Epithelial cell of prostate (primary cell): ENCODE results near the gene ANKRD27.
A peak's percentile ranks its signal among the peaks of the same experiment; 100 is the strongest.
"Not testable (repeated sequence)": the region's sequence is repeated elsewhere in the genome, so short reads cannot be mapped to it uniquely, and the experiment has no call there.

Source experiments
- DNase-seq: peaks from one replicate; pipeline ENCODE4 v3.0.0-alpha.2; 2011; ENCODE audit warnings: low read depth, low spot score
- H3K27ac ChIP-seq: fragments of 450-650 bp; 2 replicates; pipeline ENCODE4 v1.5.1; 2017; ENCODE audit warnings: mild to moderate bottlenecking

Gene ANKRD27

DNA sequence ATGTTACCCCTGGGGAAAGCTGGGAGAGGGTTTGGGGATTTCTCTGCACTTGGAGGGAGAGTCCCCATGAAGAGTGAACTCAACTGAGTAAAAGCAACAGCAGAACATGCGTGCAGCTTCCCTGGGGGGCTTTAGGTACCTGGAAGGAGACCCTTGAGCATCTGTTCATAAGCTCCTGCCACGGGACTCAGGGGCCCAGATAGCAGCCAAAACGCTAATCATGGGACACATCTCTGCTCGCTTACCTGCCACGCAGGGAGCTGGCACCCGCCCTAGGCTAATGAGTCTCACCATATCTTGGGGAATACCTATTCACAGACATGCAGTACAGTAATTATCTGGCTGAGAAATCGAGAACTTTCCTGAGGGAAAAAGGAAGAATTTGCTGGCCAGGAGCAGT, 60.1 kb downstream of the ANKRD27 start:
- no peak for DNase-seq
- H3K27ac ChIP-seq = no peak overlapping the region

DNA sequence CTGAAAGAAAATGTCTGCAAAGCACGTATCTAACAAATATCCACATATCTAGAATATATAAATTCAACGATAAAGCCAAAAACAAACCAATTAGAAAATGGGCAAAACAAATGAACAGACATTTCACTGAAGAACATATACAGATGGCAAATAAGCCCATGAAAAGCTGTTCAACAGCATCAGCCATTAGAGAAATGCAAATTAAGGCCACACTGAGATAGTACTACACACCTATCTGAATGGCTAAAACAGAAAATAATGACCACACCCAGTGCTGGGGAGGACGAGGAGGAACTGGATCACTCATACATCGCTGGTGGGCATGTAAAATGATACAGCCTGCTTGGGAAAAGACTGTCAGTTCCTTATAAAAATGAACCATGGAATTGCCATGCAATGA, 62.0 kb downstream of the ANKRD27 start:
- no peak for DNase-seq
- H3K27ac ChIP-seq = no peak overlapping the region

DNA sequence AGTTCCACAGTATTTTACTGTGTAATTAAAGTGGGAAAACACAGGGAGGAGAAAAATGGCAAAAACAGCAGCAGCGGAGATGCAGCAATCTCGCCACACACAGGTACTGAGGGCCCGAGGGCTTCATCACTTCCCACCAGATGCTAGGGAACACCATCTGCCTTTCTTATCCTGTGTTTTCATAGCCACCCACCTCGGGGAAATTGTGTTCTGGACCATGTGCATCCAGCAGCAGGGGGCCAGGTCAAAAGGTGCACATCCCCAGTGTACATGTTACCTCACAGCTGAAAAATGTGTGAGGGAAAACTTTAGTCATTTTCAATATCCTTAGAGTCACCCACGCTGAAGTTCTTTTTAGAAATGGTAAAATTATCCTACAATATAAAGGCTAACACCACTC, 63.8 kb downstream of the ANKRD27 start:
- no peak for DNase-seq
- H3K27ac ChIP-seq = no peak overlapping the region

DNA sequence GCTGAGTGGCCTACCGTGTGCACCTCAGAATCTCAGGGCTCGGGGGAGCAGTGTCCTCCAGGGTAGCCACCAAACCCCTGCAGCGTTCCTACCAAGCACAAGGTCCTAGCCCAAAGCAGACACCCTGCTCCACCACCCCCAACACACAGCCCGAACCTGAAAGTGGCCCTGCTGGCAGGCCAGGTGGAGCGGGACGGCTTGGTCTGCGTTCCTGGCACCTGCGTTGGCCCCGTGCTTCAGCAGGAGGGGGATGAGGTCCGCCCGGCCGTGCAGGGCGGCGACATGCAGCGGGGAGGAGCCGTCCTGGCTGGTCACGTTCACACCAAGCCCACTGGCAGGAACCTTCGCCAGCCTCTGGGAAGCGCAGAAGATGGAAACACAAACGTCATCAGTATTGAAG, 67.5 kb downstream of the ANKRD27 start:
- H3K27ac ChIP-seq = no peak overlapping the region
- no peak for DNase-seq

DNA sequence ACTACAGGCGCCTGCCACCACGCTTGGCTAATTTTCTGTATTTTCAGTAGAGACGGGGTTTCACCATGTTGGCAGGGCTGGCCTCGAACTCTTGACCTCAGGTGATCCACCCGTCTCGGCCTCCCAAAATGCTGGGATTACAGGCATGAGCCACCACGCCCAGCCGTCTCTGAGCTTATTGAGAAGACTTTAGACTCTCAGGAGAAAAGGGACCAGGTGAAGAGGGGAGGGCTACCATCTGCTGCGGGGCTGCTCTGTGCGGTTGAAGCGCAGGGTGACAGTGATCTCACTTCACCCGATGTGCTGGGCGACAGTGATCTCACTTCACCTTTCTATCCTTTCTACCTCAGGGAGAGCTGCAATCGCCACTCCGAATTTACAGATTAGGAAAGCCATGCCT, 68.7 kb downstream of the ANKRD27 start:
- no peak overlapping the region for H3K27ac ChIP-seq
- DNase-seq = no peak

DNA sequence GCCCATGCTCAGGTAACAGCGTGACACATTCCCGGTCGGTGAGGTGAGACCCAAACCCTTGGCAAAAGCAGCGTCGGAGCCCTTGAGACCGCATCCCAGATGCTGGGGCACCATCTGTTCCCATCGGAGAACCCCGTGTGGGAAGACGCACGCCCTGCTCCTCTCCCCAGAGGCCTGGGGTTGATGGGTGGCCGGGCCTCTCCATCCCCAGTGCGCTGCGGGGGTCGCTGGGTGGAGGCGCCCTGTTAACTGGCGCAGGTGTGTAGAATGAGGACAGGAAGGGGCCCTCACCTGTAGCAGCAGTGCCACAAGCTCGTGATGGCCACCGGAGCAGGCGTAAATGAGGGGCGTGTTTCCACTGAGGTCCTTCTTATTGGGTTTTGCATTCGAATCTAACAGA, 69.4 kb downstream of the ANKRD27 start:
- no peak for DNase-seq
- H3K27ac ChIP-seq = no peak overlapping the region

DNA sequence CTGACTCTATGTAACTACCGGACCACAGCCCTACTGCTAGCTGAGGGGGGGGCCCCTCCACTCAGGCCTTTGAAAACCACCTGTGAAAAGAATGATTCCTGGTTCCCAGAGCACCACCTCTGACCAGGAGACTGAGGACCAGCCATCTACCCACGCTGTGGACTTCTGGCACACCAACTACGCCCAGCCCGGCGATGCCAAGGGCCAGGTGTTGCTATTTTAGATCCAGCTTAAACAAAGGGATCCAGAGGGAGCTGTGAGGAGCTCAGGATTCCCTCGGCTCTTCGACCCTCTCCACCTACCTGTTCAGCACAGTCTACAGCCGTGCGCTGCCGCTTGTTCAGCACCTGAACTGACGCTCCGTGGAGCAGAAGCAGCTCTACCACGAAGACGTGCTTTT, 71.0 kb downstream of the ANKRD27 start:
- no peak for DNase-seq
- no peak overlapping the region for H3K27ac ChIP-seq

DNA sequence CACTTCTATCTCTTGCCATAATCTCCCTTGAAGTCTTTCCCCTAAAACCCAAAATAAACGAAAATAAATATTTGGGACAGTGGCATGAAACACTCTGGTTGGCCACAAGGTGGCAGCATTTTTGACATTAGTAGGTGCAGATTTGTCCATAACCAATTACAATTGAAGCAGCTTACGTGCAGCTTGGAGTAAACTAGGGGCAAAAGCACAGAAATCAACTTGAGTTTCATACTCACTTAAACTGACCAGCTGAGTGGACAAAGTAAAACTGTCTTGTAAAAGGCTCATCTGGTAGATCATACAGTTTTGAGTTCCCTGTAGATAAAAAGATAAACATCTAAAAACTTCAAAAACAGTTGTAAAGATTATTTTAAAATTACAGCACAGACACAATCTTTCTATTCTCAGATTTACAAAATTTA, 75.2 kb downstream of the ANKRD27 start:
- no peak overlapping the region for H3K27ac ChIP-seq
- peak; percentile 5 for DNase-seq

DNA sequence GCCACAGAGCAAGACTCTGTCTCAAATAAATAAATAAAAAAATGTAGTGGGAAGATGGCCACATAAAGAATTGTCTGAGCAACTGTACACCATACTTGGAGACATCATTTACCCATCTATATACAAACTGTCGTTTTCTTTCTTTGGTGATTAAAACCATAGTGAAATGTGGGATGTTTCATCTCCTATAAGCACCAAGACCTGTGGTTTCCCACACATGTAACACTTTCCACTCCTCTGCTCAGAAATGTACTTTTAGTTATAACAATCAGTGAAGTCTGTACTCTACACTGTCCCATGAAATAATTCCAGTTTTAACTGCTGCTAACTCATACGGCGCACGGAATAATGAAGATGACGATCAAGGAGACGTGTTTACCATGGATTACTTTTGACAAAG, 75.7 kb downstream of the ANKRD27 start:
- no peak for DNase-seq
- no peak overlapping the region for H3K27ac ChIP-seq

DNA sequence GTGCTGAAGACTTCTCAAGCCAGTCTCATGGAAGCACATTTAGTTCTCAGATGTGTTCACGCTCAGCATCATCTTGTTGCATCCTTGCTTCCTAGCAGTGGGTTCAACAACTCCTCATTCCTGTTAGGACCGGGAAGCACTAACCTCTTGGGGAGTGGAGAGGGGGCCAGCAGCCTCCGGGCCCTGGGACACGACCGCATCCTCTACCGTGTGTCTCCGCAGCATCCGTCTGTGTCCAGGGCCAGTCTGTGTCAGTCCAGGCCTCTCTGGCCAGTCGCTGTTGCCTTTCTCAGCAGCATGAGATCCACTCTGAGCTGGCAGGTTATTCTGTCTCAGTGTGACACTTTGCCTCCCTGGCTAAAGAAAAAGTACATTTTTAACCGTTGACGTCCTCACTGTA, 77.0 kb downstream of the ANKRD27 start:
- no peak for DNase-seq
- H3K27ac ChIP-seq = no peak overlapping the region

DNA sequence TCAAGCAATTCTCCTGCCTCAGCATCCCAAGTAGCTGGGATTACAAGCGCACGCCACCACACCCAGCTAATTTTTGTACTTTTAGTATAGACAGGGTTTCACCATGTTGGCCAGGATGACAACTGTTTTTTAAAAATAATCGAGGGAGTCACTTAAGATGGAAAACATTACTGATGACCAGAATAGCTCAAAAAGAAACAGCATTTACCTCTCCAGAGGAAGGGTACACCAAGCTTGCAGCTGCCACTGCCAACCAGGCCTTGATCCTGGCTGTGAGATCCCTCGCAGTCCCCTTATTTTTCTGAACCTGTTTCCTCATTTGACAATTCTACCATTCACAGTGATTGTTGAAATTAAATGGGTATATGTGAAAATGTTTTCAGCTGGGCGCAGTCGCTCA, 79.5 kb downstream of the ANKRD27 start:
- H3K27ac ChIP-seq = no peak overlapping the region
- DNase-seq = no peak

DNA sequence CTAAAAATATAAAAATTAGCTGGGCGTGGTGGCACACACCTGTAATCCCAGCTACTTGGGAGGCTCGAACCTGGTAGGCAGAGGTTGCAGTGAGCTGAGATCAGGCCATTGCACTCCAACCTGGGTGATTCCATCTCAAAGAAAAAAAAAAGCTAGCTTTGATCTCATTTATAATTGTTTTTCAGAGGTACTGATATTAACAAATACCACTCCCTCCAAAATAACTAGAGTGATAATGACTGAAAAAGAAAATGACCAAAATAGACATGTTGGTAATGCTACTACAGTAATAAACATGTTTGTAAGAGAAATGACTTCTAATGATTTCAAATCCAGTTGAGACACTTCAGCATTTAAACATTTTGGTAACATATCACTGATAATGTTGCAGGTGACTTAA, 81.0 kb downstream of the ANKRD27 start:
- H3K27ac ChIP-seq = no peak overlapping the region
- DNase-seq = no peak

DNA sequence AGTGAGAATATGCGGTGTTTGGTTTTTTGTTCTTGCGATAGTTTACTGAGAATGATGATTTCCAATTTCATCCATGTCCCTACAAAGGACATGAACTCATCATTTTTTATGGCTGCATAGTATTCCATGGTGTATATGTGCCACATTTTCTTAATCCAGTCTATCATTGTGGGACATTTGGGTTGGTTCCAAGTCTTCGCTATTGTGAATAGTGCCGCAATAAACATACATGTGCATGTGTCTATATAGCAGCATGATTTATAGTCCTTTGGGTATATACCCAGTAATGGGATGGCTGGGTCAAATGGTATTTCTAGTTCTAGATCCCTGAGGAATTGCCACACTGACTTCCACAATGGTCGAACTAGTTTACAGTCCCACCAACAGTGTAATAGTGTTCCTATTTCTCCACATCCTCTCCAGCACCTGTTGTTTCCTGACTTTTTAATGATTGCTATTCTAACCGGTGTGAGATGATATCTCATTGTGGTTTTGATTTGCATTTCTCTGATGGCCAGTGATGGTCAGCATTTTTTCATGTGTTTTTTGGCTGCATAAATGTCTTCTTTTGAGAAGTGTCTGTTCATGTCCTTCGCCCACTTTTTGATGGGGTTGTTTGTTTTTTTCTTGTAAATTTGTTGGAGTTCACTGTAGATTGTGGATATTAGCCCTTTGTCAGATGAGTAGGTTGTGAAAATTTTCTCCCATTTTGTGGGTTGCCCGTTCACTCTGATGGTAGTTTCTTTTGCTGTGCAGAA, 87.1 kb downstream of the ANKRD27 start:
- DNase-seq, H3K27ac ChIP-seq: not testable (repeated sequence)

DNA sequence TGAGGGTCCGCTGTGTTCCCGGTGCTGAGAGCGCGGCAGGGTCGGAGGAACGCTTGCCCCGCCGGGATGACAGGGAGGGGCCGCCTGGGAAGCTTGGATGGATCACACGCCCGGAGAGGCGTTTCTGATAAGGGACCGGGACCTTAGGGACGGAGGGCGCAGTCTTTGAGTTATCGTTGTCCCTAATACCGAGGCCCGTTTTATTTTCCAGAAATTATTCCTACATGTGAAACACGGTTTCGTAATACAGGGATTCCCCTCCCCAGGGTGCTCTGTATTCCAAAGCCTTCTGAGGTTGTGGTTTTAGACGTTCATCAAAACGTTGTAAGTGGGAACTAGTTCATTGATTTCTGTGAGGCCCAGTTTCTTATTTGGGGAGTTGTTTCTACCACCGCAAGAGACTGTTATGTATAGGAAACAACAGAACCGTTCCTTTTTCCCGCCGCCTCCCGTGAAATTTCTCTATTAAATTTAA, 93.2 kb downstream of the ANKRD27 start:
- H3K27ac ChIP-seq = peak overlapping the region; percentile 61
- DNase-seq = peak; percentile 3

DNA sequence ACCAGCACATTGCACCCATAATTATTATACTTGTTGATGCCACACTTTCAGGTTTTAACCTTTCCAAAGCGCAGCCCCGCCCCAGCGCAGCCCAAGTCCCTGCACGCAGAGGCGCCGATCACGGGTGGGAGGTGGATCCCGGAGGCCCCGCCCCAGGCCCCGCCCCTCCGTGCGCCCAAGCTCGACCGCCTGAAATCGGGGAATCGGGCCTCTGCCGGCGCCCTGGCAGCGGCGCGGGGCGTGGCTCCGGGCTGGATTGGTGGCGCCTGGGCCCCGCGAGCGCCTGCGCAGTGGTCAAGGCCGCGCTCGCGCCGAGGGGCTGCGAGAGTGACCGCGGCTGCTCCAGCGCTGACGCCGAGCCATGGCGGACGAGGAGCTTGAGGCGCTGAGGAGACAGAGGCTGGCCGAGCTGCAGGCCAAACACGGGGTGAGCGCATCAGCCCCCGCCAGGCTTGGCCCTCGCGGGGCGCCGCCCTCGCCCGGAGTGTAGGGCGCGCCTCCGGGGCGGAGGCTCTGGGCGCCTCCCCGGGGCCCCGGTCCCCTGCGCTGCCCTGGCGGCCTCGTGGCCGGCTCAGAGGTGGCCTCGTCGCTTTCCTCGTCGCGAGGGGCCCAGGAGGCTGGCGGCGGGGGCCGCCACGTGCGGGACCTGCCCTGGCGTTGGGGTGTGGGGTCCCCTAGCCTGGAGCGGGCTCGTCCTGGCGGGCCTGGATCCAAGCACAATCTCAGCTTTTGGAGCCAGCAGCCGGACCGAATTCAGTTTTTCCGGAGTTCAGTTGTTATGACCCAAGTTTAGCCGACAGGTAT, 93.9 kb downstream of the ANKRD27 start, which contains the start of gene PDCD5:
Gene PDCD5, plus strand, starts transcription at position 290 of the 804 bp plus-strand sequence. Its CDS starts 72 bp downstream, at position 362.
- DNase-seq = peak; percentile 51
- peak within 1 kb of the TSS; percentile 61 for H3K27ac ChIP-seq

DNA sequence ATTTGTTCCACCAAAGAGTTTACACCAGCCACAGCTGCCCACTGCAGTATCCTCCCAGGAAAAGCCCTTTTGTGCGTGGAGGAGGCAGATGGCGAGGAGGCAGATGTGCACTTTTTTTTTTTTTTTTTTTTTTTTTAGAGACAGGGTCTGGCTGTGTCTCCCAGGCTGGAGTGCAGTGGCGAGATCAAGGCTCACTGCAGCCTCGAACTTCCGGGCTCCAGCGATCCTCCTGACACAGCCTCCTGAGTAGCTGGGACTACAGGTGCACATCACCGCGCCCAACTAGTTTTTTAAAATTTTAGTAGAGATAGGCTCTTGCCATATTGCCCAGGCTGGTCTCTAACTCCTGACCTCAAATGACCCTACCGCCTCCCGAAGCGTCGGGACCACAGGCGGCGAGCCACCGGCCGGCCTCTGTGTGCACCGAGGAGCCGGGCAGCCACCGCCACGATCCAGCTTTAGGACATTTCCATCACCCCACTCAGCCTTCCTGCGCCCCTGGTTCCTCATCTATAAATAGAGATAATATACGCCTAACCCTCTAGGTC, 94.6 kb downstream of the ANKRD27 start:
- H3K27ac ChIP-seq = no peak overlapping the region
- no peak for DNase-seq

DNA sequence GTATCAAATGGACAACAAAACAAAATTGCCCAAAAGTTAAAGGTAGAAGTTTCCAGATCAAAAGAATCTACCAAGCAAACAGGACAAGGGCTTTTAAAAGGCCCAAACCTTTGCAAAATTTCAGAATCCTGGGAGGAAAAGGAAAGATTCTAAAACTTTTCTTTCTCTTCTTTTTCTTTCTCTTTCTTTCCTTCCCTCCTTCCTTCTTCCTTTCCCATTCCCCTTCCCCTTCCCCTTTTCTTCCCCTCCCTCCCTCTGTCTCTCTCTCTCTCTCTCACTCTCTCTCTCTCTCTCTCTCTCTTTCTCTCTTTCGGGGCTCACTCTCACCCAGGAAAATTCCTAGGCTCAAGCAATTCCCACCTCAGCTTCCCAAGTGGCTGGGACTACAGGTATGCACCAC, 98.2 kb downstream of the ANKRD27 start:
- DNase-seq = no peak
- H3K27ac ChIP-seq = no peak overlapping the region

DNA sequence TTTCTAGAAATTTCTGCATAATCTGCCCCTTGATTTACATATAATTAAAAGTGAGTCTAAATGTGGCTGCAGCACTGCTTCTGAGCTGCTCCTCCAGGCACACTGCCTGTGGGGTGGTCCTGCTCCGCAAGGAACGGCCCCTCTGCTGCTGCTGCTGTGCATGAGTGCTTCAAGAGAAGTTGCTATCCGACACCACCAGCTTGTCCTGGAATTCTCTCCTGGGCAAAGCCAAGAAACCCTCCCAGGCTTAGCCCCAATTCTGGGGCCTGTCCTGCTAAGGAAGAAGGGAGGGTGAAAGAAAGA, 101.5 kb downstream of the ANKRD27 start:
- DNase-seq = no peak
- no peak overlapping the region for H3K27ac ChIP-seq

DNA sequence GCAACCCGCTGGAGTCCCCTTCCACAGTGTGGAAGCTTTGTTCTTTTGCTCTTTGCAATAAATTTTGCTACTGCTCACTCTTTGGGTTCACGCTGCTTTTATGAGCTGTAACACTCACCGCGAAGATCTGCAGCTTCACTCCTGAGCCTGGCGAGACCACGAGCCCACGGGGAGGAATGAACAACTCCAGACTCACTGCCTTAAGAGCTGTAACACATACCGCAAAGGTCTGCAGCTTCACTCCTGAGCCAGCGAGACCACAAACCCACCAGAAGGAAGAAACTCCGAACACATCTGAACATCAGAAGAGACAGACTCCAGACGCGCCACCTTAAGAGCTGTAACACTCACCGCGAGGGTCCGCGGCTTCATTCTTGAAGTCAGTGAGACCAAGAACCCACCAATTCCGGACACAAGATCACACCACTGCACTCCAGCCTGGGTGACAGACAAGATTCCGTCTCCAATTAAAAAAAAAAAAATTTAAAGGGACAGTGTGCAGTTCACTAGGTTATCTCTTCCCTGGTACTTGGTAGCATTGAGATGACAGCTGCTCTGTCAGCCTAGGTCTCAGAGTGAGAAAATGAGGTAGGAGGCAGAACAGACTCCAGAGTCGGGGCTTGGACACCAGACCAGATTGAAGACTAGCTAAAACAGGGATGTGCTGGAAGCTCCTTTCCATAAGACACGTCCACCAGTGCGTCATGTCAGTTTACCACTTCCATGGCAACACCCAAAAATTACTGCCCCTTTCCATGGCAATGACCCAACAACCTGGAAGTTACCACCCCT, 102.1 kb downstream of the ANKRD27 start:
- not testable (repeated sequence) for DNase-seq, H3K27ac ChIP-seq

DNA sequence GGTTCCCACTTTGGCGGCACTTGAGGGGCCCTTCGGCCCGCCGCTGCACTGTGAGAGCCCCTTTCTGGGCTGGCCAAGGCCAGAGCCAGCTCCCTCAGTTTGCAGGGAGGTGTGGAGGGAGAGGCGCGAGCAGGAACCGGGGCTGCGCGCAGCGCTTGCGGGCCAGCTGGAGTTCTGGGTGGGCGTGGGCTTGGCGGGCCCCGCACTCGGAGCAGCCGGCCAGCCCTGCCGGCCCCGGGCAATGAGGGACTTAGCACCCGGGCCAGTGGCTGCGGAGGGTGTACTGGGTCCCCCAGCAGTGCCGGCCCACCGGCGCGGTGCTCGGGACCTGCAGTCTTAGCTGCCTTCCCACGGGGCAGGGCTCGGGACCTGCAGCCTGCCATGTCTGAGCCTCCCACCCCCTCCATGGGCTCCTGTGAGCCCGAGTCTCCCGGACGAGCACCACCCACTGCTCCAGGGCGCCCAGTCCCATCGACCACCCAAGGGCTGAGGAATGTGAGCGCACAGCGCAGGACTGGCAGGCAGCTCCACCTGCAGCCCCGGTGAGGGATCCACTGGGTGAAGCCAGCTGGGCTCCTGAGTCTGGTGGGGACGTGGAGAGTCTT, 103.4 kb downstream of the ANKRD27 start:
- not testable (repeated sequence) for H3K27ac ChIP-seq, DNase-seq
